PFSK-1 (cell line): ENCODE measurements around the gene SLC35E1.

Experiments used
- FOXP2 ChIP-seq: optimal IDR thresholded peaks from 2 replicates; pipeline ENCODE3; 2011; ENCODE audit warnings: borderline replicate concordance, control low read depth, inconsistent platforms; ENCODE audit not compliant: insufficient read depth; ENCODE audit errors: extremely low read length, extremely low read depth
- POLR2AphosphoS5 ChIP-seq: IDR thresholded peaks from 2 replicates; pipeline ENCODE4 v1.6.1; 2012; ENCODE audit warnings: low read depth, mild to moderate bottlenecking, control low read depth, low read length, moderate library complexity
- SIN3A ChIP-seq: IDR thresholded peaks from 2 replicates; pipeline ENCODE4 v1.6.1; 2012; ENCODE audit warnings: mild to moderate bottlenecking, low read length, moderate library complexity, borderline replicate concordance; ENCODE audit not compliant: insufficient read depth

- TF ChIP-seq SIN3A = no peak
- no peak for TF ChIP-seq FOXP2
- no peak for TF ChIP-seq POLR2AphosphoS5
Observed at GRCh38 chr19:16575282-16575681, 3.1 kb upstream of the SLC35E1 start.
